ENCODE results near the gene MT1M. TPM values are rescaled to one million over a fixed set of nuclear protein-coding genes. Genes with fewer than 3 reads are reported as not detected.

MT1M gene
- total RNA-seq, 4 donors from 2014 or later = 5.3 to 10.0 (median 7.3) TPM; not detected in 1

GRCh38 chr16:56640076-56640475, 7.6 kb downstream of the MT1M start:
- H3K36me3 ChIP-seq = no peaks in the 10 kb centered on the region
- no peak overlapping the region for H3K27ac ChIP-seq
- TF ChIP-seq, protein P1, sequence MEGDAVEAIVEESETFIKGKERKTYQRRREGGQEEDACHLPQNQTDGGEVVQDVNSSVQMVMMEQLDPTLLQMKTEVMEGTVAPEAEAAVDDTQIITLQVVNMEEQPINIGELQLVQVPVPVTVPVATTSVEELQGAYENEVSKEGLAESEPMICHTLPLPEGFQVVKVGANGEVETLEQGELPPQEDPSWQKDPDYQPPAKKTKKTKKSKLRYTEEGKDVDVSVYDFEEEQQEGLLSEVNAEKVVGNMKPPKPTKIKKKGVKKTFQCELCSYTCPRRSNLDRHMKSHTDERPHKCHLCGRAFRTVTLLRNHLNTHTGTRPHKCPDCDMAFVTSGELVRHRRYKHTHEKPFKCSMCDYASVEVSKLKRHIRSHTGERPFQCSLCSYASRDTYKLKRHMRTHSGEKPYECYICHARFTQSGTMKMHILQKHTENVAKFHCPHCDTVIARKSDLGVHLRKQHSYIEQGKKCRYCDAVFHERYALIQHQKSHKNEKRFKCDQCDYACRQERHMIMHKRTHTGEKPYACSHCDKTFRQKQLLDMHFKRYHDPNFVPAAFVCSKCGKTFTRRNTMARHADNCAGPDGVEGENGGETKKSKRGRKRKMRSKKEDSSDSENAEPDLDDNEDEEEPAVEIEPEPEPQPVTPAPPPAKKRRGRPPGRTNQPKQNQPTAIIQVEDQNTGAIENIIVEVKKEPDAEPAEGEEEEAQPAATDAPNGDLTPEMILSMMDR (IDR thresholded peaks at IDR 0.05 in 4 of 5, conservative IDR thresholded peaks at IDR 0.05 in 1 of 5) = no peak
- TF ChIP-seq POLR2A (IDR thresholded peaks at IDR 0.05) = no peak
- in situ Hi-C loops (cut with MboI; ENCODE audit: low sequenced_read_pairs in 4 of 4) = no loop called here
- H3K4me3 ChIP-seq = no peak overlapping the region
- H3K9me3 ChIP-seq = no peaks in the 10 kb centered on the region
- DNase-seq (no peak), ATAC-seq (no peak)
- intact Hi-C loops (cut with DNase I; ENCODE audit: low total_unique reads) = no loop called here
- H3K4me1 ChIP-seq = peaks cover 5 to 20% of the 10 kb centered on the region in 2 donors
- peaks cover 3 to 8% (median 7%) of the 10 kb centered on the region in 3 donors for H3K27me3 ChIP-seq

GRCh38 chr16:56641166-56641565, 8.7 kb downstream of the MT1M start:
- in situ Hi-C loops (cut with MboI; ENCODE audit: low sequenced_read_pairs in 4 of 4) = no loop called here
- TF ChIP-seq, protein P1 (IDR thresholded peaks at IDR 0.05 in 4 of 5, conservative IDR thresholded peaks at IDR 0.05 in 1 of 5) = no peak
- no peak for TF ChIP-seq POLR2A (IDR thresholded peaks at IDR 0.05)
- peaks cover 2 to 7% (median 3%) of the 10 kb centered on the region in 3 donors for H3K27me3 ChIP-seq
- DNase-seq (no peak), ATAC-seq (no peak)
- no peaks in the 10 kb centered on the region for H3K9me3 ChIP-seq
- H3K4me1 ChIP-seq = peaks cover 5 to 20% of the 10 kb centered on the region in 2 donors
- no peak overlapping the region for H3K4me3 ChIP-seq
- H3K36me3 ChIP-seq = no peaks in the 10 kb centered on the region
- H3K27ac ChIP-seq = no peak overlapping the region
- intact Hi-C loops (cut with DNase I; ENCODE audit: low total_unique reads) = no loop called here

DNA sequence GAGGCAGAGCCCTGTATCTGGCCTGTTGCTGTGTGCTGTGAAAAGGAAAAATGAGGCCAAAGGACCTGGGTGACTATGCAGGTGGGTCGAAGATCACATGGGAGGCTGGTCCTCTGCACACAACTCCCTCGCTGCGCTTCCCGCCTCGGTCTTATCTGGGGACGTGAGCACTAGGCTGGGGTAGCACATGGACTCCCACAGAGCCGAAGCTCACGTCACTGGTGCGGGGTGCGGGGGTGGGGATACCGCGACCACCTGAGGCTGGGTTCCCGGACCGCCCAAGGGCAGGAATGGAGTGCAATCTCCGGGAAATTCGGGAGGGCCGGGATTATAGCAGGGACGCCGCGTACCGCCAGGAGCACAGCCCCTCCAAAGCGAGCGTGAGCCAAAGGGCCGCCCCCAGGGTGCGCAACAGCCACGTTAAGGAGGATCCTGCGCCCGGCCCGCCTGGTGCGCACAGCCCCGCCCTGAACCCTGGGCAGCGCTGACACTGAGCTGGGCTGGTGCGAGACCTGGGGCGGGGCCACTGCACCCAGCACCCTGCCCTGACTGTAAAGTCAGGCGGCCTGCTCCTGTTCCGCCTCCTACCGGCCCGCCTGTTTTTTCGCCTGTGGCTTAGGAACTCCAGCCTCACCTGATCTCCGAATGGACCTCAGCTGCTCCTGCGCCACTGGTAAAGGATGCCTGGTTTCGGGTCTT, 10.8 kb downstream of the MT1M start:
- ATAC-seq (peak; percentile 51 to 59), DNase-seq (peak; percentile 27 to 54)
- peak overlapping the region; percentile 29 to 43 (median 38) for H3K4me3 ChIP-seq
- in situ Hi-C loops (cut with MboI; ENCODE audit: low sequenced_read_pairs in 4 of 4) (no loop called here), intact Hi-C loops (cut with DNase I; ENCODE audit: low total_unique reads) (loop anchor here (2.0 kb wide), 1 partner anchor 36 kb away; no protein-coding TSS in a partner anchor)
- peaks cover 2 to 11% (median 10%) of the 10 kb centered on the region in 3 donors for H3K27me3 ChIP-seq
- peaks cover 5 to 20% of the 10 kb centered on the region in 2 donors for H3K4me1 ChIP-seq
- TF ChIP-seq POLR2A (IDR thresholded peaks at IDR 0.05) = no peak
- TF ChIP-seq, protein P1 (IDR thresholded peaks at IDR 0.05 in 4 of 5, conservative IDR thresholded peaks at IDR 0.05 in 1 of 5) = peak in 4 of 5 experiments; percentile 32 to 49 (median 46)
- H3K9me3 ChIP-seq = no peaks in the 10 kb centered on the region
- H3K27ac ChIP-seq = peak overlapping the region; percentile 21 to 50 (median 34)
- no peaks in the 10 kb centered on the region for H3K36me3 ChIP-seq

GRCh38 chr16:56643833-56644232, 11.4 kb downstream of the MT1M start:
- H3K4me1 ChIP-seq = peaks cover 1 to 16% of the 10 kb centered on the region in 2 donors
- no peaks in the 10 kb centered on the region for H3K9me3 ChIP-seq
- TF ChIP-seq, protein P1 (IDR thresholded peaks at IDR 0.05 in 4 of 5, conservative IDR thresholded peaks at IDR 0.05 in 1 of 5) = no peak
- TF ChIP-seq POLR2A (IDR thresholded peaks at IDR 0.05) = no peak
- peak overlapping the region in 1 of 4 donors; percentile 32 for H3K27ac ChIP-seq
- ATAC-seq = no peak
- in situ Hi-C loops (cut with MboI; ENCODE audit: low sequenced_read_pairs in 4 of 4) = no loop called here
- peaks cover 2 to 10% (median 8%) of the 10 kb centered on the region in 3 donors for H3K27me3 ChIP-seq
- intact Hi-C loops (cut with DNase I; ENCODE audit: low total_unique reads) = loop anchor here (2.0 kb wide), 1 partner anchor 37 kb away; no protein-coding TSS in a partner anchor
- no peak for DNase-seq
- no peaks in the 10 kb centered on the region for H3K36me3 ChIP-seq
- peak overlapping the region; percentile 29 to 43 (median 38) for H3K4me3 ChIP-seq

Data from gastrocnemius medialis (tissue), 4 donors.